BLaER1 treated with 17β-estradiol and CSF1 and Interleukin-3, amounts not matched to agents 10 nM and 100 nM (cell line): ENCODE data around the gene UGT2A2.

ENCODE experiments used
- H3K27ac ChIP-seq, 11 experiments: shearing (Covaris generic); formaldehyde crosslinking; 2 replicates each; pipeline ENCODE4 v1.8.1; 2022
- H3K27me3 ChIP-seq, 11 experiments: shearing (Covaris generic); formaldehyde crosslinking; 2 replicates each; pipeline ENCODE4 v1.8.1; 2022
- H3K36me3 ChIP-seq, 11 experiments: shearing (Covaris generic); formaldehyde crosslinking; 2 replicates each; pipeline ENCODE4 v1.8.1; 2022
- H3K4me1 ChIP-seq, 10 experiments: shearing (Covaris generic); formaldehyde crosslinking; 2 replicates each; pipeline ENCODE4 v1.8.1; 2022
- H3K4me2 ChIP-seq, 11 experiments: shearing (Covaris generic); formaldehyde crosslinking; 2 replicates each; pipeline ENCODE4 v1.8.1; 2022
- H3K4me3 ChIP-seq, 10 experiments: shearing (Covaris generic); formaldehyde crosslinking; 2 replicates each; pipeline ENCODE4 v1.8.1; 2022
- H3K9ac ChIP-seq, 11 experiments: shearing (Covaris generic); formaldehyde crosslinking; 2 replicates each; pipeline ENCODE4 v1.8.1; 2022
- H3K9me3 ChIP-seq, 11 experiments: shearing (Covaris generic); formaldehyde crosslinking; replicated peaks in 1 of 11; 2 replicates each; pipeline ENCODE4 v1.8.1; 2022
- H4K20me1 ChIP-seq, 11 experiments: shearing (Covaris generic); formaldehyde crosslinking; 2 replicates each; pipeline ENCODE4 v1.8.1; 2022
- Cebpa-rat ChIP-seq, 11 experiments: shearing (Covaris generic); IDR thresholded peaks; 2 replicates each; pipeline ENCODE4 v1.8.1; 2022

UGT2A2 gene

GRCh38 chr4:69584135-69584534, 55.3 kb downstream of the UGT2A2 start:
- TF ChIP-seq Cebpa-rat (IDR thresholded peaks at IDR 0.05), result no peak
- H3K4me2 ChIP-seq, result no peak overlapping the region

DNA sequence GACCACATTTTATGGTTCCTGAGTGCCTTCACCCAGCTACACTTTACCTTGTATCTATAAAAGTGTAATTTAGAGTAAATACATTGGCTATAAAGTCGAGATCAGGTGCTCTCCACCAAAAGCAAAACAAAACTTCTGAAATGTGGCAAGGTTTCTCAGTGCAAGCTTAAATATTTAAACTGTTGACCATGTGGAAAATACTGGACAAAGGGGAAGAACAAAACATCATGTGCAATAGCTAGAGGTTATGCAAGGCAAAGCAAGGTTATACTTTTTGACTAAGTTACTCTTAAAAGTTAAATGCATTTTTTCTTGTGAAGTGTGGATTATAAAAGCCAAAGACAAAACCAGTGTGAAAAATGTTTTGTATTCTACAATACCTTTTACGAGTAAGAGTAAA, 55.9 kb downstream of the UGT2A2 start:
- H4K20me1 ChIP-seq, result no peaks in the 10 kb centered on the region
- no peak overlapping the region for H3K9ac ChIP-seq
- H3K27me3 ChIP-seq, result no peaks in the 10 kb centered on the region
- H3K4me1 ChIP-seq, result no peaks in the 10 kb centered on the region
- H3K4me3 ChIP-seq, result no peak overlapping the region
- TF ChIP-seq Cebpa-rat (IDR thresholded peaks at IDR 0.05), result no peak
- H3K27ac ChIP-seq, result no peak overlapping the region
- H3K4me2 ChIP-seq, result no peak overlapping the region
- H3K9me3 ChIP-seq, result no peaks in the 10 kb centered on the region
- no peaks in the 10 kb centered on the region for H3K36me3 ChIP-seq

More at GRCh38 chr4:69584135-69584534, 55.3 kb downstream of the UGT2A2 start:
- Histone ChIP-seq H3K27ac (no peak overlapping the region), H3K4me1 (no peaks in the 10 kb centered on the region), H3K4me3 (no peak overlapping the region), H3K9me3 (no peaks in the 10 kb centered on the region), H3K27me3 (no peaks in the 10 kb centered on the region), H3K9ac (no peak overlapping the region), H3K36me3 (no peaks in the 10 kb centered on the region), H4K20me1 (no peaks in the 10 kb centered on the region)

- Histone ChIP-seq H3K9me3 (peaks cover 4 to 13% (median 9%) of the 10 kb centered on the region in 11 experiments; a peak in 15 of 22 replicates), H4K20me1 (no peaks in the 10 kb centered on the region)
- TF ChIP-seq Cebpa-rat (IDR thresholded peaks at IDR 0.05), result no peak
These were observed 62.2 kb downstream of the UGT2A2 start for GRCh38 chr4:69577245-69577644.

DNA sequence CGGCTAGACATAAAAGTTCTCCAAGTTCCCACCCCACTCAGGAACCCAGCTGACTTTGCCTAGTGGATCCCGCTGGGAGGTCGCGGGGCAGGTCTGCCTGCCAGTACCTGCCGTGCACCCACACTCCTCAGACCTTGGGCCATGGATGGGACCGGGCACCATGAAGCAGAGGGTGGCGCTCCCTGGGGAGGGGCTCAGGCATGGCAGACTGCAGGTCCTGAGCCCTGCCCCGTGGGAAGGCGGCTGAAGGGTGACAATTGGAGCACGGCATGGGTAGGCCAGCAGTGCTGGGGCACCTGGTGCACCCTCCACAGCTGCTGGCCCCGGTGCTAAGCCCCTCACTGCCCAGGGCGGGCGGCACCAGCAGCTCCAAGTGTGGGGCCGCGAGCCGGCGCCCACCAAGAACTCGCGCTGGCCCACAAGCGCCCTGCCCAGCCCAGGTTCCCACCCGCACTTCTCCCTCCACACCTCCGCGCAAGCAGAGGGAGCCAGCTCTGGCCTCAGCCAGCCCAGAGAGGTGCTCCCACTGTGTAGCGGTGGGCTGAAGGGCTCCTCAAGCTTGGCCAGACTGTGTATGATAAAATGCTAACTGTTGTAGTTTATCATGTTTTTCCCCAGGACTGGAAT, 63.1 kb downstream of the UGT2A2 start:
- no peaks in the 10 kb centered on the region for H3K36me3 ChIP-seq
- no peak overlapping the region for H3K4me3 ChIP-seq
- H4K20me1 ChIP-seq, result no peaks in the 10 kb centered on the region
- H3K9ac ChIP-seq, result no peak overlapping the region
- H3K27me3 ChIP-seq, result no peaks in the 10 kb centered on the region
- no peak for TF ChIP-seq Cebpa-rat (IDR thresholded peaks at IDR 0.05)
- no peak overlapping the region for H3K4me2 ChIP-seq
- no peaks in the 10 kb centered on the region for H3K4me1 ChIP-seq
- peaks cover 4 to 13% (median 9%) of the 10 kb centered on the region in 11 experiments; a peak in 15 of 22 replicates for H3K9me3 ChIP-seq
- H3K27ac ChIP-seq, result no peak overlapping the region

More at GRCh38 chr4:69577245-69577644, 62.2 kb downstream of the UGT2A2 start:
- H3K4me1 ChIP-seq, result no peaks in the 10 kb centered on the region
- H3K4me3 ChIP-seq, result no peak overlapping the region
- no peaks in the 10 kb centered on the region for H3K27me3 ChIP-seq
- no peak overlapping the region for H3K9ac ChIP-seq
- no peak overlapping the region for H3K4me2 ChIP-seq
- H3K27ac ChIP-seq, result no peak overlapping the region
- H3K36me3 ChIP-seq, result no peaks in the 10 kb centered on the region

DNA sequence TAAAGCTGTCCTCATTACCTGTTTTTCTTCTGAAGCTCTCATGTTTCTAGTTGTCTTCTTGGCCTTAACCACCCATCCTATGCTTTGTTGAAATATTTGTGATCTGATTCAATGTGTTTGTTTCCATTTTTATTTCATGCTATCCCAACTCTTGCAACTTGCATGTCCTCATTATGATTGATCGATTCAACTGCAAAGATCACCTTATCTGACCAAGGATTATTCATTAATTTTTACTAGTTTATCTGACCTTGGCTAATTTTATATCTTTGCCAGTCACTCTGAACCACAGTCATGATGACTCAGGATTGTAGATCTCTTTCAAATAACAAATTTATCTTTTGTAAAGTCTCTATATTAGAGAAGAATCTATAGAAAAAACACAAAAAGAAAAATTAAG, 70.7 kb downstream of the UGT2A2 start:
- Histone ChIP-seq H3K4me2 (no peak overlapping the region), H3K9me3 (no peaks in the 10 kb centered on the region), H3K27ac (no peak overlapping the region), H3K9ac (no peak overlapping the region), H4K20me1 (no peaks in the 10 kb centered on the region), H3K4me3 (no peak overlapping the region), H3K36me3 (no peaks in the 10 kb centered on the region), H3K4me1 (no peaks in the 10 kb centered on the region; a peak in 2 of 20 replicates), H3K27me3 (no peaks in the 10 kb centered on the region)
- no peak for TF ChIP-seq Cebpa-rat (IDR thresholded peaks at IDR 0.05)

DNA sequence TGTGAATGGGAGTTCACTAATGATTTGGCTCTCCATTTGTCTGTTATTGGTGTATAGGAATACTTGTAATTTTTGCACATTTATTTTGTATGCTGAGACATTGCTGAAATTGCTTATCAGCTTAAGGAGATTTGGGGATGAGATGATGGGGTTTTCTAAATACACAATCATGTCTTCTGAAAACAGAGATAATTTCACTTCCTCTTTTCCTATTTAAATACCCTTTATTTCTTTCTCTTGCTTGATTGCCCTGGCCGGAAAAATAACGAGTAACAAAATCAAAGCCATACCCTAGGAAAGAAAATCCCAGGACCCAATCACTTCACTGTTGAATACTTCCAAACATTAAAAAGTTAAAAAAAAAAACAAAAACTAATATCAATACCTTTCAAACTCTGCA, 76.0 kb downstream of the UGT2A2 start:
- Histone ChIP-seq H4K20me1 (no peaks in the 10 kb centered on the region), H3K27me3 (no peaks in the 10 kb centered on the region), H3K27ac (no peak overlapping the region), H3K4me3 (no peak overlapping the region), H3K9ac (no peak overlapping the region), H3K36me3 (no peaks in the 10 kb centered on the region), H3K9me3 (peaks cover 0 to 8% (median 0%) of the 10 kb centered on the region in 11 experiments; a peak in 3 of 22 replicates), H3K4me2 (peak overlapping the region in 1 of 11 experiments; percentile 4; a peak in 1 of 22 replicates), H3K4me1 (peaks cover 0 to 7% (median 2%) of the 10 kb centered on the region in 10 experiments; a peak in 4 of 20 replicates)
- TF ChIP-seq Cebpa-rat (IDR thresholded peaks at IDR 0.05), result no peak

DNA sequence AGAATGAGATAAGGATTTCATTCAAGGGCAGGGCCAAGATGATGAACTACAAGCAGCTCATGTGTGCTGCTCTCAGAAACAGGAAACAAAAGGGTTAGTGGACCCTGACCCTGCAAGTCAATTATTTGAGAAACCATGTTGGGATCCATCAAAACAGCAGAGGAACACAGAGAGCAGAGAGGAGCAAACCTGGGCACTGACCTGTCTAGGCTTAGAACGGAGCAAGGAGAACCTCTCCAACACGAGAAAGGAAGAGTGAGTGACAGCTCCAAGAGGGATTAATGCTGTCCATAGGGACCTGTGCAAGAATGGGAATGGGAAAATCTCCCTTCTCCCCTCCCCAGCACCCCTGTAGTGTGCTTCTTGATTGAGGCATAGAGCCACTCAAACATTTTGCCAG, 89.8 kb downstream of the UGT2A2 start:
- Histone ChIP-seq H3K27ac (no peak overlapping the region), H3K27me3 (no peaks in the 10 kb centered on the region), H3K4me1 (peaks cover 0 to 16% (median 7%) of the 10 kb centered on the region in 10 experiments; a peak in 10 of 20 replicates), H3K36me3 (no peaks in the 10 kb centered on the region), H3K4me3 (no peak overlapping the region), H3K4me2 (no peak overlapping the region), H3K9me3 (no peaks in the 10 kb centered on the region), H3K9ac (no peak overlapping the region), H4K20me1 (no peaks in the 10 kb centered on the region)
- TF ChIP-seq Cebpa-rat (IDR thresholded peaks at IDR 0.05), result no peak

GRCh38 chr4:69546134-69546765, 93.2 kb downstream of the UGT2A2 start:
- no peaks in the 10 kb centered on the region for H3K36me3 ChIP-seq
- H3K9me3 ChIP-seq, result no peaks in the 10 kb centered on the region
- H3K4me3 ChIP-seq, result no peak overlapping the region
- H4K20me1 ChIP-seq, result no peaks in the 10 kb centered on the region
- H3K9ac ChIP-seq, result no peak overlapping the region
- no peak for TF ChIP-seq Cebpa-rat (IDR thresholded peaks at IDR 0.05)
- peak overlapping the region in 1 of 11 experiments; percentile 13; a peak in 1 of 22 replicates for H3K27ac ChIP-seq
- H3K4me1 ChIP-seq, result peaks cover 0 to 16% (median 7%) of the 10 kb centered on the region in 10 experiments; a peak in 10 of 20 replicates
- peak overlapping the region in 7 of 11 experiments; percentile 12 to 39 (median 19); a peak in 7 of 22 replicates for H3K4me2 ChIP-seq
- no peaks in the 10 kb centered on the region for H3K27me3 ChIP-seq
